ENCODE results near the gene STEAP2. TPM values are rescaled to one million over a fixed set of nuclear protein-coding genes. Genes with fewer than 3 reads are reported as not detected.

STEAP2 gene
- total RNA-seq, 4 donors from 2014 or later, result 0.20 to 3.5 (median 1.2) TPM

- Histone ChIP-seq H3K27me3 (no peaks in the 10 kb centered on the region), H3K9me3 (no peaks in the 10 kb centered on the region), H3K4me1 (no peaks in the 10 kb centered on the region), H3K27ac (no peak overlapping the region), H3K4me3 (no peak overlapping the region), H3K36me3 (no peaks in the 10 kb centered on the region)
- TF ChIP-seq POLR2A (IDR thresholded peaks at IDR 0.05) (no peak), CTCF (IDR thresholded peaks at IDR 0.05 in 4 of 5, conservative IDR thresholded peaks at IDR 0.05 in 1 of 5) (no peak)
- ATAC-seq (no peak), DNase-seq (no peak)
- in situ Hi-C loops (cut with MboI; ENCODE audit: low sequenced_read_pairs in 4 of 4), result no loop called here
- intact Hi-C loops (cut with DNase I; ENCODE audit: low total_unique reads), result no loop called here
Measured at GRCh38 chr7:90209776-90210175, 1.8 kb upstream of the STEAP2 start.

DNA sequence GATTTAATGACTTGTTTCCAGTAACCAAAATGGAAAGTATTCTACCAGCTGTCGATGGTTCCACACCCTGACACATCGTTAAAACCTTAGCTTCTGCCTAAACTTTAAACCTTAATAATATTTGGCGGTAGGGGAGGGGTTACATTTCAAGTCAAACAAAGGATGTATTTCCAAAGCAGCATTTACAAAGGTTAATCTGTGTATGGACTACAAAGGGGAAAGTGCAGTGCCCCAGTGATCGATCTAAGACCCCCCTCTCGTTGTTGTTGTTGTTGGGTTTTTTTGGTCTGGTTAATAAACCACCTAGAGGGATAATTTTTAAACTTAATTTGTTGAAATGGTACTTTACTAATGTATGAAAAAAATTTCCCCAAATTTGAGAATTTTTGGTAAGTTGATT is 1.1 kb upstream of the STEAP2 start:
- in situ Hi-C loops (cut with MboI; ENCODE audit: low sequenced_read_pairs in 4 of 4) (no loop called here), intact Hi-C loops (cut with DNase I; ENCODE audit: low total_unique reads) (no loop called here)
- H3K27ac ChIP-seq, result no peak overlapping the region
- no peak for ATAC-seq
- H3K9me3 ChIP-seq, result no peaks in the 10 kb centered on the region
- no peak for DNase-seq
- H3K27me3 ChIP-seq, result no peaks in the 10 kb centered on the region
- no peak for TF ChIP-seq CTCF (IDR thresholded peaks at IDR 0.05 in 4 of 5, conservative IDR thresholded peaks at IDR 0.05 in 1 of 5)
- no peaks in the 10 kb centered on the region for H3K4me1 ChIP-seq
- no peak overlapping the region for H3K4me3 ChIP-seq
- H3K36me3 ChIP-seq, result no peaks in the 10 kb centered on the region

DNA sequence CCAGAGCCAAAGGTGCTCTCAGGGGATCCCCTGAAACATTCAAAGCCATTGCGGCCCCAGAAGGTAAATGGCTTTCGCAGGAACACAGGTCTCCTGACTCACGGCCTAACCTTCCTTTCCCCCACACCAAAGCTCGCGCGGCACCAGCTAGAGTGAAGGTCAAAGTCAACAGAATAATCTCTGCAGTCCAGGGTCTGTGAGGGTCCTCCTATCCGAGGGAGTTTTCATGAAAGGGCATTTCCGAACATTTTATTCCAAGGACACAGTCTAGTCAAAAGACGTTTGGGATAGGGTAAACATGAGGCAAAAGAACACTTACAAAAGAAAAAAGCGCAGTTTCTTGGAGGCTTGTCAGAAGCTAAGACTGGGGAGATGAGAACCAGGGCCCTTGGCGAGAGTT is 559 bp upstream of the STEAP2 start:
- no peaks in the 10 kb centered on the region for H3K27me3 ChIP-seq
- DNase-seq (no peak), ATAC-seq (no peak)
- no peaks in the 10 kb centered on the region for H3K9me3 ChIP-seq
- intact Hi-C loops (cut with DNase I; ENCODE audit: low total_unique reads) (no loop called here), in situ Hi-C loops (cut with MboI; ENCODE audit: low sequenced_read_pairs in 4 of 4) (no loop called here)
- no peak for TF ChIP-seq CTCF (IDR thresholded peaks at IDR 0.05 in 4 of 5, conservative IDR thresholded peaks at IDR 0.05 in 1 of 5)
- TF ChIP-seq POLR2A (IDR thresholded peaks at IDR 0.05), result no peak
- H3K36me3 ChIP-seq, result no peaks in the 10 kb centered on the region
- H3K4me1 ChIP-seq, result no peaks in the 10 kb centered on the region
- peak overlapping the region; percentile 48 to 59 (median 55) for H3K4me3 ChIP-seq
- peak overlapping the region in 2 of 4 donors; percentile 36 to 43 for H3K27ac ChIP-seq

DNA sequence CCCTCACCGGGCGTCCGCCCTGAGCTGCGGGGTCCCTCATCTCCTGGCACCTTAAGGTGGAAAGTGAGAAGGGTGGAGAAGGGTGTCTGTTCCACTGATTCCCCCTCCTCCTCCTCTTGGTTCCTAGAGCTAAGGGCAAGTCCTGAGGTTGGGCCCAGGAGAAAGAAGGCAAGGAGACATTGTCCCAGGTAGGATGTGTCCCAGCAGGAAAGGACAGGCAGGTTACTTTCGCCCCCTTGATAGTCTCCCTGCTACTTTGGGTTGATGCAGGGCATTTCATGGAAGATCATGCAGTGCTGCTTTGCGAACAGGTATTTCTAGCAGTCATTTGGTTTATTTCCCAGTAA is 582 bp downstream of the STEAP2 start:
- ATAC-seq (no peak), DNase-seq (no peak)
- H3K36me3 ChIP-seq, result no peaks in the 10 kb centered on the region
- H3K9me3 ChIP-seq, result no peaks in the 10 kb centered on the region
- H3K27ac ChIP-seq, result peak overlapping the region in 1 of 4 donors; percentile 43
- intact Hi-C loops (cut with DNase I; ENCODE audit: low total_unique reads) (no loop called here), in situ Hi-C loops (cut with MboI; ENCODE audit: low sequenced_read_pairs in 4 of 4) (no loop called here)
- TF ChIP-seq POLR2A (IDR thresholded peaks at IDR 0.05), result no peak
- TF ChIP-seq CTCF (IDR thresholded peaks at IDR 0.05 in 4 of 5, conservative IDR thresholded peaks at IDR 0.05 in 1 of 5), result no peak
- peak overlapping the region; percentile 48 to 59 (median 55) for H3K4me3 ChIP-seq
- H3K4me1 ChIP-seq, result no peaks in the 10 kb centered on the region
- no peaks in the 10 kb centered on the region for H3K27me3 ChIP-seq

GRCh38 chr7:90213521-90213920 is 2.0 kb downstream of the STEAP2 start:
- intact Hi-C loops (cut with DNase I; ENCODE audit: low total_unique reads), result no loop called here
- no peak overlapping the region for H3K4me3 ChIP-seq
- H3K4me1 ChIP-seq, result no peaks in the 10 kb centered on the region
- no peaks in the 10 kb centered on the region for H3K27me3 ChIP-seq
- in situ Hi-C loops (cut with MboI; ENCODE audit: low sequenced_read_pairs in 4 of 4), result no loop called here
- H3K9me3 ChIP-seq, result no peaks in the 10 kb centered on the region
- TF ChIP-seq CTCF (IDR thresholded peaks at IDR 0.05 in 4 of 5, conservative IDR thresholded peaks at IDR 0.05 in 1 of 5) (no peak), POLR2A (IDR thresholded peaks at IDR 0.05) (no peak)
- H3K27ac ChIP-seq, result no peak overlapping the region
- ATAC-seq (no peak), DNase-seq (no peak)
- no peaks in the 10 kb centered on the region for H3K36me3 ChIP-seq
